ENCODE results near the gene IL13RA1.
A peak's percentile ranks its signal among the peaks of the same experiment; 100 is the strongest.
"Not testable (repeated sequence)": the region's sequence is repeated elsewhere in the genome, so short reads cannot be mapped to it uniquely, and the experiment has no call there.

Gene IL13RA1

DNA sequence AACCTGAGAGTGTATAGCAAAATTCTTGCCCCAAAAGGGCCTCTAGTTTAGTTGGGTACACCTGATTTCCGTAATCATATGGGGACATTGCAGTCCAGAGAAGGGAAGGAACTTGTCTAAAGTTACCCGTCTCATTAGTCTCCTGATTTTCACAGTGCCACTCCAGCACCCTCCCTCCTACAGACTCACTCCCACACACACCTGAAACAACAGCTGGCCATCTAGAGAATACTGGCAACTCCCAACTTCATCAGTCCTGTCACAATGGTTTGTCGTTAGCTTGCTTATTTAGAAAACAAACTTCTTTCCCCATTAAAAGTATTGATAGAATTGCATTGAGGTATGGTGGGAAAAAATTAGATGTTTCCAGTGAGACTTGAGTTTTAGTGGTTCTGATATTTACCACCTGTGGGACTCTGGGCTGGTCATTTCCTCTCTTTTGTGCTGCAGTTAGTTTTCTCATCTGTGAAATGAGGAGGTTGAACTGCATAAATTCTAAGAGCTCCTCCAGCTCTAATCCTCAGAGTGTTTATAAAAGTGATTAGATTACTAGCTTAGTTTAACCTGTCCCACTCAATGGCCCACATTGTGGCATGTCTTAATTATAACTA, 1.7 kb downstream of the IL13RA1 start:
- no peak for DNase-seq (ENCODE audit: low read depth)

DNA sequence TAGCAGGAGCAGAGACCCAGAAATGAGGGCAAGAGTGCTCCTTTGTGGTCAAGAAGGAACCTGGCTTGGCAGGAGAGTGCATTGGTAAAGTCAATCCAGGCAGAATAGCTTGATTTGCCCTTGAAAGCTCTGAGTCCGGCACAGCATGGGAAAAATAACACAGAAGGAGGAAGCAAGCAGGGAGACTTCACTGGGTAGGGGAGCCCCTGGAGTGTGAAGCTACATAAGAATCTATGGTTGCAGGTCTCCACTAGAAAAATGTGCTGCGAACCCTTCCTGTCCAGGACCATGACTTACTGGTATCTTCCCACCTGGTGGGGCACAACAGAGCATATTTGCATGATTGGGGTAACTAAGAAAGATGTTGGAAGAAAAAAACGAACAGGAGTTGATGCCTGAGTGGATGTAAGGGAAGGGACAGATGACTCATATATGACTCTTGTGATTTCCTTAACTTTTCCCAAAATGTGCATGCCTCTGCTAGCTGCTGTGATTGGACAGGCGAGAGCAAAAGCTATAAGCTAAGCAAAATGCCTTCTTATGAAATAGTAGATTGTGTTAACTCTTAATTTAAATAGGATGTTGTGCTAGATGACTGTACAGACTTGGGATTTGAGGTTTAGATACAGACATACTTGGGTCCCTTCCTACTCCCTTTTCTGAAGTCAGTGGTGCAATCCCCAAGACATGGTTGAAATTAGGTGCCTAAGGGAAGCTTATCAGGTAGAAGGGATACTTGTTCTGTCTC, 3.3 kb downstream of the IL13RA1 start:
- peak; percentile 79 for DNase-seq (ENCODE audit: low read depth)

DNA sequence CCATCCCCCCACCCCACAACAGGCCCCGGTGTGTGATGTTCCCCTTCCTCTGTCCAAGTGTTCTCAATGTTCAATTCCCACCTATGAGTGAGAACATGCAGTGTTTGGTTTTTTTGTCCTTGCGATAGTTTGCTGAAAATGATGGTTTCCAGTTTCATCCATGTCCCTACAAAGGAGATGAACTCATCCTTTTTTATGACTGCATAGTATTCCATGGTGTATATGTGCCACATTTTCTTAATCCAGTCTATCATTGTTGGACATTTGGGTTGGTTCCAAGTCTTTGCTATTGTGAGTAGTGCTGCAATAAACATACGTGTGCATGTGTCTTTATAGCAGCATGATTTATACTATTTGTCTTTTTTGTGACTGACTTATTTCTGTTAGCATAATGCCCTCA, 5.1 kb downstream of the IL13RA1 start:
- not testable (repeated sequence) for DNase-seq (ENCODE audit: low read depth)

DNA sequence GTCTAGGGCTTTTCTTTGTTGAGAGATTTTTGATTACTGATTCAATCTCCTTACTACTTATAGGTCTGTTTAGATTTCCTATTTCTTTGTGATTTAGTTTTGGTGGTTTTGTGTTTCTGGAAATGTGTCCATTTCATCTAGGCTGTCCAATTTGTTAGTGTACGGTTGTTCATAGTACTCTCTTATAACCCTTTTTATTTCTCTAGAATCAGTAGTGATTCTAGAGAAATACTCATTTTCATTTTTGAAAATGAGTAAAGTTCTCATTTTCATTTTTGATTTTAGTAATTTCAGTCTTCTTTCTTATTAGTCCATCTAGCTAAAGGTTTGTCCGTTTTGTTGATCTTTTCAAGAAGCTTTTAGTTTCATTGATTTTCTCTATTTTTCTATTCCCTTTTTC, 7.5 kb downstream of the IL13RA1 start:
- no peak for DNase-seq (ENCODE audit: low read depth)

DNA sequence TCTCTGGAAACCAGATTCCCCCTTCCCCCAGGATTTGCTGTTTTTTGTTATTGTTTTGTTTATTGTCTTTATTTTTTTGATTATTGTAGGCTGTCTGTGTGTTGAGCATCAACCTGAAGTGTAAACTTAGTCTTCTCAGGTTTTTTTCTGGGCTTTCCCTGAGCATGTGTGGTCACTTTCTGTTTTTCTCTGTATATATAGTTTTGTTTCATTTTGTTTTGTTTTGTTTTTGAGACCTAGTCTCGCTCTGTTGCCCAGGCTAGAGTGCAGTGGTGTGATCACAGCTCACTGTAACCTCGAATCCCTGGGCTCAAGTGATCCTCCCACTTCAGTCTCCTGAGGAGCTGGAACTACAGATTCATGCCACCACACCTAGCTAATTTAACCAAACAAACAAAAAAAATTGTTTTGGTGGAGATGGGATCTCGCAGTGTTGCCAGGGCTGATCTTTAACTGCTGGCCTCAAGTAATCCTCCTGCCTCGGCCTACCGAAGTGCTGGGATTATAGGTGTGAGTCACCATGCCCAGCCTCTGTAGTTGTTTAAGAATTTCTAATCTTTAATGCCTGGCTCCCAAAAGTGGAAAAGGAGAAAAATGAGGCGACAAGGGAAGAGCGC, 9.1 kb downstream of the IL13RA1 start:
- peak; percentile 40 for DNase-seq (ENCODE audit: low read depth)

DNA sequence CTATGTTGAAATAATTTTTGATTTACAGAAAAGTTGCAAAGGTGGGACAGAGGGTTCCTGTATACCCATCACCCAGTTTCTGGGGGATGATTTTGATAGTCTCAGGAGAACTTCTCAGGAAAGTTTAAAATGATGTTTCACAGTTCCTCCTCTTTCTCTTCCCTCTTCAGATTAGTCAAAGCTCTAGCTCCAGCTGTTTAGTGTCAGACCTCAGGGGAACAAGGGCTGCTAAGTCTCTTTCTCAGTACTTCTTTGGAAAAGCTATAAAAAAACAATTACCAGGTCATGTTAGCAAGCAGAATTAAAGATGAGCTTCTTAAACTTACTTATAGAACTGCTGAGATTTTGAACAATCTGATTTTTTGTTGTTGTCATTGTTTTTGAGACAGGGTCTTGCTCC, 12.2 kb downstream of the IL13RA1 start:
- DNase-seq (ENCODE audit: low read depth), result no peak

DNA sequence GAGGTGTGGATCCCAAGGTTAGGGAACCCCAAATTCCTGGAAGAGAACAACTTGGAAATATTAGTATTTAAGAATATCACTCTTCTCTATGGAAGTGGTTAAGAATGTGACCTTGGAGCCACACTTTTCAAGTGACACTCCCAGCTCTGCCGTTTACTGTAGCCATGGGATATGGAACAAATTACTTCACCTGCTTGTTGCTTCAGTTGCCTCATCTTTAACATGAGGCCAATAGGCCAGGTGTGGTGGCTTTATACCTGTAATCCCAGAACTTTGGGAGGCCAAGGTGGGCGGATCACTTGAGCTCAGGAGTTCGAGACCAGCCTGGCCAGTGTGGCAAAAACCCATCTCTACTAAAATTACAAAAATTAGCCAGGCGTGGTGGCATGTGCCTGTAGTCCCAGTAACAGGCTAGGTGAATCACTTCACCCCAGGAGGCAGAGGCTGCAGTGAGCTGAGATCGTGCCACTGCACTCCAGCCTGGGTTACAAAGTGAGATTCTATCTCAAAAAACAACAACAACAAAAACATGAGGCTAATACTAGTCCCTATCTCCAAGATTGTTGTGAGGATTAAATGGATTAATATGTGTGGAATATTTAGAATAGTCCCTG, 13.0 kb downstream of the IL13RA1 start:
- no peak for DNase-seq (ENCODE audit: low read depth)

DNA sequence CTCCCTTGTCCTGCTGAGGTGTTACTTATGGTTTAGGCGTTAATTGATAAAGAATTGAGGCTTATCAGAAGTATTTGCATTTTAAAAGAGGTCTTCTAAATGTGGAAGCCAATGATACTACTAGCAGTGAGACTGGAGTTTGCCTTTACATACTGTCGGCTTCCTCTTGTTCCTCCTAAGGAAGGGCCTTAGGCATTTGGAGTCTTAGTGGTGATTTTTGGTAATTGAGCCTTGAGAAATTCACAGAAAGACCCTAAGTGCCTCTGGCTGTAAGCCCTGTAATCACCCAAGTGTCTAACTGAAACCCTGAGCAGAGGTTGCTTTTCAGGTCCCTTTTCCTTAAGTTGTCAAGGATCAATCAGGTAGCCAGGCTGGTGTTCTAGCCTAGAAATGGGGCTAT, 14.8 kb downstream of the IL13RA1 start:
- no peak for DNase-seq (ENCODE audit: low read depth)

DNA sequence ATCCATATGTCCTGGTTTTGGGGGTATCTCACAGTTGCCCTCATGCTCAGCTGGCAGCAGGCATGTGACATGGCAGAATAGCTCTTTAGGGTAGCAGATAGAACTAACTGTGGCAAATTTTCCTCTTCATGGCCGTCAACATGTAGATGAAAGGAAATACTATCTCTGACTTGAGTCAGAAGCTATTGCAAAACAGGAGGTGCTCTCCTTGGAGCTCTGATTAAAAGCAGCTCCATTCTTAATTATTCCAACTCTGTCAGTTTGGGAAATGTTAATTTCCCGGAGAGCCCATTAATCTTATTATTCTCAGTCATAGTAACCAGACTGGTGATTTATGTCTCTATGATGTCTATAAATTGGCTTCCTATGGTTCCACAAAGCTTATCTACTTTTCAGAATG, 18.2 kb downstream of the IL13RA1 start:
- peak; percentile 68 for DNase-seq (ENCODE audit: low read depth)

DNA sequence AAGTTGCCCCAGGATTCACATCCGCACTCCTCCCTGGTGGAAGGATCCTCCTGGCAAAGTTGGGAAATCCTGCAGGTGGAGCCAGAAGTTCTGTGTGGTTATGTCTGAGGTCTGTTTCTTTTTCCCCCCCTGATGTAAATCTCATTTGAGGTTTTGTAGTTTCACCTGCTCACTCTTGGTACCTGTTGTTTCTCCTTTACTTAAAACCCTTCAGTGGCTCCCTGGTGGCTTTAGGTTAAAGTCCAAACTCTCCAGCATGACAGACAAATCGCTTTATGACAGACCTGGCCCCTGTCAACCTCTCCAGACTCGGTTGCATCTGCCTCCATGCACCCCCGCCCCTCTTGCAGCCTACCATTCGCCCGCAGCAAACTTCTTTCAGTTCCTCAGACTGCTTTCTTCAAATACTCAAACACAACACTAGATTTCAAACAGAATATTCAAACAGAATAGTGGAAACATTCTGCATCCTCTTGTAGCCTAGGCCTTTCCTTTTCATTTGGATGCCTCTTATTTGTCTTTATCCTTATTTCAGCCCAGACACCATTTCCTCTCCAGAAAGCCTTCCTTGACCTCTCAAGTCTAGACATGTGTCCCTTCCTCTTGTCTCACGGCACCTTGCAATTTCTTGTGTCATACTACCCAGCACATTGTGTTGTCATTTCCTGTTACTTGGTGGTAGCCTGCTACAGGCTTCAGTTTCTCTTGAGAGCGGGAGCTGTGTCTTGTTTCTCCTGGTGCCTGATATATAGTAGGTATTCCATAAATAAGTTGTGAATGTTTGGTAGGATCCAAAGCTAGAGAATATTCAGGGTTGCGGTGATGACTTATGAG, 24.8 kb downstream of the IL13RA1 start:
- DNase-seq (ENCODE audit: low read depth), result no peak

DNA sequence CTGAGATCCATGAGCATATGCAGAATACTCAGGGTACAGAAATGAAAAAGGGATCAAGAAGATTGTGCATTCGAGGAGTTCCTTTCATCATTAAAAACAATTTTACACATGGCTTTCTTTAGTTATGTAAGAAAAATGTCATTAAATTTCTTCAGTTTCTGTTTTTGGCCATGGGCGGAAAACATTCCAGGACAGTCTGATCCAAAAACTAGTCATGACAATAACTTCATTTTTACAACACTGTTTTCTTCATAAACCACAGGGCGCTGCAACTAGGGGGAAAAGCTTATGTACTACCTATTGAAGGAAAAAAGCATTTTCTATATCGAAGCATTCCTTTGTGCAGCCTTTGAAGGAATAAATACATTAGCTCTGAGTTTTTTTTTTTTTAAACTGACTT, 28.2 kb downstream of the IL13RA1 start:
- no peak for DNase-seq (ENCODE audit: low read depth)

DNA sequence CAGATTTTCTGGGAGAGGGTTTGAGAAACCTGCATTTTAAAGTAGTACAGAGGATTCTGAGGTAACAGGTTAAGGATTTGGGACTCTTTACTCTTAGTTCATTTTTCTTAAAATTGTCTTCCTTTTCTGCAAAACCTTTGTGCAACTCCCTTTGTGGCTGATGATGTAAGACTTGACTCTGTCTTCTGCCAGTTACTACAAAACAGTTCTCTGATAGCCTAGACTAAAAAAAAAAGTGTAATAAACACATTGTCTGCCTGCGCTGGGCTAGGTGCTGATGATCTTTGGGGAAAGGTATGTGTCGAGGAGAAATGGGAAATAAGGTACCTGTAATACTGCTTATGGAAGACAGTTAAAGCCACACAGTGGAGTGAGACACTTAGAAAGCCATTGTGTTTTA, 28.7 kb downstream of the IL13RA1 start:
- peak; percentile 45 for DNase-seq (ENCODE audit: low read depth)

DNA sequence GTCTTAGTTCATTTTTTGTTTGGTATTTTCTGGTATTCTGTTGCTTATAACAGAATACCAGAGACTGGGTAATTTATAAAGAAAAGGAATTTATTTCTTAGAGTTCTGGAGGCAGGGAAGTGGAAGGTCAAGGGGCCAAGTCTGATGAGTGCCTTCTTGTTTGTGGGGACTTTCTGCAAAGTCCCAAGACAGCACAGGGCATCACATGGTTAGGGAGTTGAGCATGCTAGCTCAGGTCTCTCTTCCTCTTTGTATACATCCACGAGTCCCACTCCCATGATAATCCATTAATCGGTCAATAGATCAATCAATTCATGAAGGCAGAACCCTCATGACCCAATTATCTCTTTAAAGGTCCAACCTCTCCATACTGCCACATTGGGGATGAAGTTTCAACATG, 31.1 kb downstream of the IL13RA1 start:
- no peak for DNase-seq (ENCODE audit: low read depth)

DNA sequence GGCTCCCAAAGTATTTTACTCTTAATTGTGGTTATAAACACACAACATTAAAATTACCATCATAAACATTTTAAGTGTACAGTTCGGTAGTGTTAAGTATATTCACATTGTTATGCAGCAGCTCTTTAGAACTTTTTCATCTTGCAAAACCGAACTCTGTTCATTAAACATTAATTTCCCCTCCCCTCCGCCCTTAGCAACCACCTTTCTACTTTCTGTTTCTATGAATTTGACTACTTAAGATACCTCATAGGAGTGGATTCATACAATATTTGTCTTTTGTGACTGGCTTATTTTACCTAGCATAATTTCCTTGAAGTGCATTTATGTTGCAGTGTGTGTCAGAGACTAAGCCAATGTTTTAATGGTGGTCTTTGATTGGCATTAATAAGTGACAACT, 32.6 kb downstream of the IL13RA1 start:
- DNase-seq (ENCODE audit: low read depth), result no peak

DNA sequence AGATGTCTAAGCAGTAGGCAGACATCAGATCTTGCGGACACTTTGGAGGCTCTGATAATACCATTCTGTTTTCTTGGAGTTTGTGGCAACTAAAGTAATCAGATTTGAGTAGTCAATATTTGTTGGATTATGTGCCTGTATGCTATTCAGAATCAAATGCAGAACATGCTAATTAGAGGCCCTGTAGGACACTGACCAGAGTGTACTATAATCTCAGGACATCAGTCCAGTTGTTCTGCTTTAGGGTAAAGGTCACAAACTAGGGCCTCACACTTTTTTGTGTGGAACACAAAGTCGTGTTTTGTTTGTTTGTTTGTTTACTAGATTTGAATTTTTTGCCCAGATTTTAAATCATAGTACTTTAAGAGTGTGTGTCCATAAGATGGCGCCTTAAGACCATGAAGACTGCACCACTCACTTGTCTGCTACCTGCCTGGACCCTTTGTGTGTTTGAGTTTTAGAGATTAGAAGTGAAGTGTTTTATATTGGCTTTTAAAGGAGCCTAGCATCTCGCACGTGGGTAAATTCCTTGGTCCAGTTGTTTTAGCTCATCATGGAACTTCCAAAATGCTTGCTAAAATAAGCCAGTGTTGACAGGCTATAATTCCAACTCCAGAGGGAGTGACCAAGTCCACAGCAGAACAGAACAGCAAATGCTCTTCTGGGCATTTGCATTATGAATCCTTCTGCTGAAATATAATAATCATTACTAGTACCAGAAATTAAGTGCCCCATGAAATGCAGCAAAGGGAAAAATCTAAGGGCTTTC, 34.7 kb downstream of the IL13RA1 start:
- no peak for DNase-seq (ENCODE audit: low read depth)

DNA sequence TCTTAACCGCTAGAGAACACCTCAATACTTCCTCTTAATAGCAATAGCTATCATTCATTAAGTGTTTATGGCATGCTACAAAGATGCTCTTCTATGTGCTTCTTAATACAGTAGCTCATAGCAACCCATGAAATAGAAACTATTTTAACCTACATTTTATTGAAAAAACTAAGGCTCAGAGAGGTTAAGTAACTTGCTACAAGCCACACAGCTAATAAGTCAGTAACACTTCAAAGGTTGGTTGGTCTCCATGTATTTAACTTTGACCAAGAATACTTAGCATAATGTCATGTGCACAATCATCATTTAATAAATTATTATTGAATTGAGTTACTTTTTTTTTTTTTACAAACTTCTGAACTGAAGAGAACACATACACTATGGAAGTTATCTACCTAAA, 36.1 kb downstream of the IL13RA1 start:
- DNase-seq (ENCODE audit: low read depth), result no peak

DNA sequence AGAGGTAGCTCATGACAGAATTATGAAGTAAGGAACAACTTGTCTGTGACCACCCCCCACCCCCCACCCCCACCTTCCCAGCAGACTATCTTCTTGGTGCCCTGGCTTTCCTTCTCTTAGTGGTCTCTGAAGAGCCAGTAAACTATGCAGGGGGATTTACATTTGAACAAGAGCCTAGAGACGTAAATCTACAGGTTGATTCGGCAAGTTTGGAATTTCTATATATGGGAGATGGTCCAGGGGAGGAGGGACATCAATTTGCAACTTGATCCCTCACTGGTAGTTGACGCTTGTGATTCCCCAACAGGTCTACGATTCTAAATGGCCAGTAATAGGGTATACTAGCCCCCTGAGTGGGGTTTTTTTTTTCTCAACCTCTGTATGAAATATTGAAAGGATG, 36.7 kb downstream of the IL13RA1 start:
- no peak for DNase-seq (ENCODE audit: low read depth)

DNA sequence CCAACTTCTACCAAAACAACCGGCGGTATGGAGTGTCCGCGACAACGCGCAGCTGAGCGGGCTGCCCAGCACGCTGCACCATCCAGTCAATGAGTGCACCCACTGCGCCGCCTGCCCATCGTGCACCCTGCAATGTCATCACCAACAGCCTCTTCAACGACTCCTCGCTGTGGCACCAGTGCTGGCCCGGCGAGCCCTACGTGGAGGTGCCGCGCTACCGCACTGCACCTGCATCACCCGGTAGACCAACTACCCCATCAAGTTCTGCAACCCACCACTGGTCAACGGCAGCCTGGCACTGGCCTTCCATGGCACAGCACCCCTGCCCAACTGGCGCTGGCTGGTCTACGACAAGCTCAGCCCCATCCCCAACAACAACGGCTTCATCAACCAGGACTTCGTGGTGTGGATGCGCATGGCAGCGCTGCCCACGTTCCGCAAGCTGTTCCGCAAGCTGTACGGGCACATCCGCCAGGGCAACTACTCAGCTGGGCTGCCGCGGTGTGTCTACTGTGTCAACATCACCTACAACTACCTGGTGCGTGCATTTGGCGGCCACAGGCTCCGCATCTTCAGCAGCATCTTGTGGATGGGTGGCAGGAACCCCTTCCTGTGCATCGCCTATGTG, 42.8 kb downstream of the IL13RA1 start:
- no peak for DNase-seq (ENCODE audit: low read depth)

DNA sequence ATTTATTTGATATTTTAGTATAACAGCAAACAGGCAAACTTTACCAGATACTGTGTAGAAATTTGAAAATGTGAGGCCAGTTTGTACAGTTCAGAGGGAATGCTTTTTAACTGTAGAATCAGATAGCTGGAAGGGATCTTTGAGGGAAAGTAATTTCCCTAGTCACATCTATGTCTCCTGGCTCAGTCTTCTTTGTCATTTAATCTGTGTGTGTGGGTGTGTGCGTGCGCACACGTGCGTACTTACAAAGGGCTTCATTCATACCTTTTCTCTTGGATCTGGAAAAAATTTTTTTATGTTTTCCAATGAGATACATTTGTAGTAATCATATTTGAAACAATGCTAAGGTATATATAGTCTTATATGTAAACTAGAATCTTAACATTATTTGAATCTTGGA, 44.6 kb downstream of the IL13RA1 start:
- DNase-seq (ENCODE audit: low read depth), result no peak

DNA sequence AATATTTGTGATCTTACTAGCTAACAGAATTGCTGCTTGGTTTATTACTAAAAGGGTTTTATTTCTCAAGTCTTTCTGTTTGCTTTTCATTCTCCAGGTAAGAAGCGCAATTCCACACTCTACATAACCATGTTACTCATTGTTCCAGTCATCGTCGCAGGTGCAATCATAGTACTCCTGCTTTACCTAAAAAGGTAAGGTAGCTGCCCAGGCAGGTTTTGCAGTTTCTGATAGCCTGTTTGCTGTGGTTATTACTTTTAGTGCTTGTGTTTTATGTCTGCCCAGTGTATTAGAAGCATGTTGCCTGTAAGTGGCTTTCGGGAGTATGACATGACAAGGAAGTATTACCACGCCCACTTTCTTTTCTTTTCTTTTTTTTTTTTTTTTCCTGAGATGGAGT, 46.4 kb downstream of the IL13RA1 start:
- DNase-seq (ENCODE audit: low read depth), result no peak

DNA sequence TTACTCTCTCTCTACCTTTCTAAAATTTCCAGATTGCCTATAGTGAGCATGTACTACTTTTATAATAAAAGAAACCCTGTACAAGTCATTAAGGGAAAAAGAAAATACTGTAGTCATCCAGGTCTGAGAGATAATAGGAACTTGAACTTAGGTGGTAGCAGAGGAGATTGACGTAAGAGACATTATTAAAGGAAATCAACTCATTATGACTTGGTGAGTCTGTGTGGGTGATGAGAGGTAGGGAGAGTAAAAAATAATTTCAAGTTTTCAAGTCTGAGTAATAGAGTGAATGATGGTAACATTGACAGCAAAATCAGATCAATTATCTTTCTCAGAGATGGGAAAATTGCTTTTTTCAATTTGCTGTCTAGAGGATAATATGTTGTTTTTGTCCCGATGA, 52.2 kb downstream of the IL13RA1 start:
- DNase-seq (ENCODE audit: low read depth), result no peak

All from amniotic epithelial cell (primary cell).